H9 (cell line): ENCODE results near the gene SLC47A2. TPM values are rescaled to one million over a fixed set of nuclear protein-coding genes. Genes with fewer than 3 reads are reported as not detected.
A peak's percentile ranks its signal among the peaks of the same experiment; 100 is the strongest.

Experiments used
- DNase-seq: peaks from one replicate; pipeline ENCODE4 v3.0.0-alpha.2; 2017
- H2AFZ ChIP-seq: one replicate; pipeline ENCODE4 v1.6.1; 2013; ENCODE audit warnings: mild to moderate bottlenecking, low read length, control low read depth, moderate library complexity
- H2AK5ac ChIP-seq: 2 replicates; pipeline ENCODE4 v1.6.1; 2013; ENCODE audit warnings: low read length, control low read depth, mixed read lengths; ENCODE audit not compliant: insufficient read length
- H2BK120ac ChIP-seq: one replicate; pipeline ENCODE4 v1.6.1; 2013; ENCODE audit warnings: low read depth, mild to moderate bottlenecking, low read length, control low read depth, inconsistent platforms; ENCODE audit not compliant: poor library complexity, severe bottlenecking
- H2BK12ac ChIP-seq: 2 replicates; pipeline ENCODE4 v1.6.1; 2013; ENCODE audit warnings: low read length, control low read depth, mixed read lengths, low read depth; ENCODE audit not compliant: insufficient read length
- H2BK15ac ChIP-seq: 2 replicates; pipeline ENCODE4 v1.6.1; 2013; ENCODE audit warnings: low read depth, low read length, control low read depth
- H2BK20ac ChIP-seq: one replicate; pipeline ENCODE4 v1.6.1; 2013; ENCODE audit warnings: low read depth, mild to moderate bottlenecking, low read length, control low read depth, inconsistent platforms; ENCODE audit not compliant: poor library complexity, severe bottlenecking
- H2BK5ac ChIP-seq: 2 replicates; pipeline ENCODE4 v1.6.1; 2013; ENCODE audit warnings: low read length, control low read depth, mixed read lengths; ENCODE audit not compliant: insufficient read length
- H3K14ac ChIP-seq: 2 replicates; pipeline ENCODE4 v1.6.1; 2013; ENCODE audit warnings: low read length, control low read depth; ENCODE audit not compliant: insufficient read depth
- H3K18ac ChIP-seq: 2 replicates; pipeline ENCODE4 v1.6.1; 2013; ENCODE audit warnings: low read depth, mild to moderate bottlenecking, mixed read lengths, low read length, control low read depth; ENCODE audit not compliant: insufficient read length
- H3K23ac ChIP-seq: 2 replicates; pipeline ENCODE4 v1.6.1; 2013; ENCODE audit warnings: low read length, control low read depth, mixed read lengths, low read depth; ENCODE audit not compliant: insufficient read length
- H3K23me2 ChIP-seq: 2 replicates; pipeline ENCODE4 v1.6.1; 2013; ENCODE audit warnings: low read depth, mild to moderate bottlenecking, mixed read lengths, low read length, control low read depth; ENCODE audit not compliant: insufficient read length, poor library complexity, severe bottlenecking
- H3K27ac ChIP-seq: 2 replicates; pipeline ENCODE4 v1.5.1; 2013; ENCODE audit warnings: low read length, control low read depth, mixed read lengths, low read depth; ENCODE audit not compliant: insufficient read length
- H3K27me3 ChIP-seq: 2 replicates; pipeline ENCODE4 v1.6.1; 2013; ENCODE audit warnings: low read length, control low read depth, inconsistent platforms; ENCODE audit not compliant: insufficient read depth
- H3K4ac ChIP-seq: 2 replicates; pipeline ENCODE4 v1.6.1; 2013; ENCODE audit warnings: low read depth, mild to moderate bottlenecking, control low read depth, inconsistent platforms, low read length, moderate library complexity
- H3K4me1 ChIP-seq: 2 replicates; pipeline ENCODE4 v1.6.1; 2013; ENCODE audit warnings: low read length, control low read depth, inconsistent platforms; ENCODE audit not compliant: insufficient read depth
- H3K4me2 ChIP-seq: 2 replicates; pipeline ENCODE4 v1.6.1; 2013; ENCODE audit warnings: low read length, control low read depth, mixed read lengths; ENCODE audit not compliant: insufficient read length, insufficient read depth
- H3K56ac ChIP-seq: 2 replicates; pipeline ENCODE4 v1.6.1; 2013; ENCODE audit warnings: low read depth, mild to moderate bottlenecking, mixed read lengths, low read length, control low read depth; ENCODE audit not compliant: insufficient read length
- H3K79me1 ChIP-seq: 2 replicates; pipeline ENCODE4 v1.6.1; 2013; ENCODE audit warnings: low read depth, mild to moderate bottlenecking, moderate library complexity, low read length, control low read depth, inconsistent platforms; ENCODE audit not compliant: insufficient read depth, poor library complexity, severe bottlenecking
- H3K79me2 ChIP-seq: 2 replicates; pipeline ENCODE4 v1.6.1; 2013; ENCODE audit warnings: low read length, control low read depth, inconsistent platforms; ENCODE audit not compliant: insufficient read depth
- H3K9ac ChIP-seq: 2 replicates; pipeline ENCODE4 v1.6.1; 2013; ENCODE audit warnings: low read length, control low read depth, mixed read lengths; ENCODE audit not compliant: insufficient read length; ENCODE audit errors: extremely low read depth
- H3K9me3 ChIP-seq: one replicate; pipeline ENCODE4 v1.6.1; 2013; ENCODE audit warnings: low read depth, low read length, inconsistent platforms; ENCODE audit not compliant: control insufficient read depth
- H3T11ph ChIP-seq: one replicate; pipeline ENCODE4 v1.6.1; 2013; ENCODE audit warnings: mild to moderate bottlenecking, low read length, control low read depth, inconsistent platforms
- H4K20me1 ChIP-seq: one replicate; pipeline ENCODE4 v1.6.1; 2013; ENCODE audit not compliant: control insufficient read depth, insufficient read length, insufficient read depth
- H4K5ac ChIP-seq: 2 replicates; pipeline ENCODE4 v1.6.1; 2013; ENCODE audit warnings: low read depth, mild to moderate bottlenecking, mixed read lengths, low read length, control low read depth; ENCODE audit not compliant: insufficient read length
- H4K8ac ChIP-seq: replicated peaks from 2 replicates; pipeline ENCODE4 v1.6.1; 2013; ENCODE audit warnings: low read length, control low read depth, mixed read lengths, low read depth; ENCODE audit not compliant: insufficient read length
- H4K91ac ChIP-seq: 2 replicates; pipeline ENCODE4 v1.6.1; 2013; ENCODE audit warnings: low read depth, mild to moderate bottlenecking, moderate library complexity, mixed read lengths, low read length, control low read depth; ENCODE audit not compliant: insufficient read length
- H3K27ac Mint-ChIP-seq, 3 experiments: 2 replicates in 2 of 3; 3 replicates in 1 of 3; pipeline ENCODE4 v1.8.0; 2020 to 2021; ENCODE audit warnings: mixed read lengths in 3 of 3, mild to moderate bottlenecking in 1 of 3, moderate library complexity in 1 of 3
- H3K27me3 Mint-ChIP-seq: 2 replicates; pipeline ENCODE4 v1.8.0; 2021; ENCODE audit warnings: low read depth, mild to moderate bottlenecking, moderate library complexity, mixed read lengths
- H3K36me3 Mint-ChIP-seq, 3 experiments: 2 replicates in 2 of 3; 3 replicates in 1 of 3; pipeline ENCODE4 v1.8.0; 2020 to 2021; ENCODE audit warnings: low read depth in 3 of 3, mixed read lengths in 3 of 3; ENCODE audit not compliant: insufficient read depth in 1 of 3
- H3K4me1 Mint-ChIP-seq, 2 experiments: 2 replicates each; pipeline ENCODE4 v1.8.0; 2020; ENCODE audit warnings: mixed read lengths in 2 of 2
- H3K4me3 Mint-ChIP-seq, 2 experiments: 2 replicates in 1 of 2; 3 replicates in 1 of 2; pipeline ENCODE4 v1.8.0; 2020 to 2021; ENCODE audit warnings: mild to moderate bottlenecking in 2 of 2, mixed read lengths in 2 of 2, moderate library complexity in 1 of 2
- H3K9me3 Mint-ChIP-seq, 2 experiments: 2 replicates in 1 of 2; 3 replicates in 1 of 2; pipeline ENCODE4 v1.8.0; 2020; ENCODE audit warnings: mild to moderate bottlenecking in 2 of 2, mixed read lengths in 2 of 2, moderate library complexity in 1 of 2
- CTCF ChIP-seq: fragments of 200-600 bp; sonication (generic); conservative IDR thresholded peaks from 3 replicates; pipeline ENCODE4 v1.8.0; 2021; ENCODE audit warnings: antibody characterized with exemption, mild to moderate bottlenecking
- WGBS: extraction: QIAGEN DNeasy Blood & Tissue Kit; methylation state at CpG from one replicate; pipeline ENCODE4 v1.1.7; 2013; ENCODE audit warnings: missing lambda C conversion rate, low lambda C conversion rate, mixed read lengths; ENCODE audit not compliant: insufficient read length; ENCODE audit errors: extremely low coverage; 5-methylcytosine and 5-hydroxymethylcytosine counted together
- total RNA-seq: library from RNA; stranded (reverse); gene quantifications from 2 replicates; pipeline ENCODE4 v1.2.1, GENCODE V29; 2021

The SLC47A2 gene
- total RNA-seq, 1 experiment from 2014 or later = not detected

GRCh38 chr17:19753661-19754463, 37.5 kb upstream of the SLC47A2 start:
- Histone ChIP-seq H2BK15ac (no peak overlapping the region), H3K14ac (no peak overlapping the region; the same call in 1 of the 2 replicates), H4K8ac (no peak overlapping the region), H3K4ac (no peak overlapping the region), H2BK12ac (no peak overlapping the region), H4K5ac (no peak overlapping the region), H2BK120ac (no peak overlapping the region), H3K79me2 (no peaks in the 10 kb centered on the region), H3K4me1 (no peaks in the 10 kb centered on the region), H3K9ac (no peak overlapping the region), H2BK5ac (no peak overlapping the region), H3K79me1 (no peaks in the 10 kb centered on the region), H2AK5ac (no peak overlapping the region), H4K20me1 (no peaks in the 10 kb centered on the region), H3K4me2 (no peak overlapping the region), H3T11ph (no peak overlapping the region), H3K56ac (no peak overlapping the region), H3K27ac (no peak overlapping the region), H3K23me2 (no peaks in the 10 kb centered on the region), H2AFZ (no peak overlapping the region), H3K23ac (no peak overlapping the region), H2BK20ac (no peak overlapping the region), H3K18ac (no peak overlapping the region), H4K91ac (no peak overlapping the region), H3K27me3 (no peaks in the 10 kb centered on the region), H3K9me3 (no peaks in the 10 kb centered on the region)
- no peak for DNase-seq
- peak; percentile 59 for TF ChIP-seq CTCF
- no CpG with 5 or more reads among the region's 12 CpGs for WGBS
- H3K27me3 Mint-ChIP-seq = peaks cover 3% of the 10 kb centered on the region
- no peak overlapping the region for H3K4me3 Mint-ChIP-seq
- no peaks in the 10 kb centered on the region for H3K36me3 Mint-ChIP-seq
- H3K27ac Mint-ChIP-seq = no peak overlapping the region; a peak in 3 of 7 replicates
- H3K4me1 Mint-ChIP-seq = peaks cover 4 to 13% of the 10 kb centered on the region in 2 experiments
- no peaks in the 10 kb centered on the region; a peak in 1 of 5 replicates for H3K9me3 Mint-ChIP-seq
